Subcutaneous abdominal adipose tissue (tissue), 5 donors: ENCODE measurements around the gene CLCA2.
A peak's percentile ranks its signal among the peaks of the same experiment; 100 is the strongest.

Experiments
- H3K27ac ChIP-seq: one replicate; pipeline ENCODE4 v1.7.0; 2013; ENCODE audit warnings: low read depth, mild to moderate bottlenecking, inconsistent platforms, low read length, moderate library complexity
- H3K27me3 ChIP-seq, 5 donors: one replicate each; pipeline ENCODE4 v1.7.0; 2013; ENCODE audit warnings: low read length in 5 of 5, inconsistent platforms in 1 of 5; ENCODE audit not compliant: control insufficient read depth in 5 of 5, insufficient read depth in 4 of 5
- H3K36me3 ChIP-seq, 5 donors: one replicate each; pipeline ENCODE4 v1.7.0; 2013; ENCODE audit warnings: low read length in 5 of 5; ENCODE audit not compliant: control insufficient read depth in 5 of 5, insufficient read depth in 5 of 5
- H3K4me1 ChIP-seq, 5 donors: one replicate each; pipeline ENCODE4 v1.7.0; 2013; ENCODE audit warnings: low read length in 5 of 5, mild to moderate bottlenecking in 3 of 5, moderate library complexity in 1 of 5; ENCODE audit not compliant: control insufficient read depth in 5 of 5, insufficient read depth in 5 of 5
- H3K4me3 ChIP-seq, 5 donors: one replicate each; pipeline ENCODE4 v1.7.0; 2013; ENCODE audit warnings: low read length in 5 of 5, low read depth in 1 of 5
- H3K9ac ChIP-seq, 5 donors: one replicate each; pipeline ENCODE4 v1.7.0; 2013; ENCODE audit warnings: low read length in 5 of 5, mild to moderate bottlenecking in 4 of 5, moderate library complexity in 3 of 5
- H3K9me3 ChIP-seq, 5 donors: one replicate each; pipeline ENCODE4 v1.7.0; 2013; ENCODE audit warnings: low read length in 5 of 5; ENCODE audit not compliant: control insufficient read depth in 5 of 5
- donor health status: healthy.
- donor health status: healthy.
- donor health status: healthy.
- donor health status: healthy.
- donor health status: healthy.

The CLCA2 gene

GRCh38 chr1:86503406-86504136 is 79.6 kb downstream of the CLCA2 start:
- peak overlapping the region in 2 of 5 donors; percentile 3 to 30 for H3K9ac ChIP-seq
- H3K36me3 ChIP-seq = no peaks in the 10 kb centered on the region
- H3K4me1 ChIP-seq = peaks cover 0 to 15% (median 5%) of the 10 kb centered on the region in 5 donors
- no peaks in the 10 kb centered on the region for H3K27me3 ChIP-seq
- no peaks in the 10 kb centered on the region for H3K9me3 ChIP-seq
- peak overlapping the region; percentile 29 to 67 (median 52) for H3K4me3 ChIP-seq
- H3K27ac ChIP-seq = no peak overlapping the region

DNA sequence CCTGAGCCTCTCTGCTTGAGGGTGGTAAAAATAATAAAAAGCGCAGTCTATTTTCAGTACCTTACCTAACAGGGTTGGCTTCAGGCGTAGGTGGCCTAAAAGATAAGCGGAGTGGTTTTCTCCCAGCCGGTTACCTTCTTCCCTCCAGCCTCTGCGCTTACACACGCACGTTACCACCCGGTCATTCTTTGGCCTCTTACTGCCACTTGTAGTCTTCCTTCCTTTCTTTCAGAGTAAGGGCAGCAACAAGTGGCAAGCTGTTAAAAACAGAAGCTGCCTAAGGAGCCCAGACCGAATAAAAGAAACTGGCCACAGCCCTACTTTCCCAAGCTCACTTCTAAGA is 80.1 kb downstream of the CLCA2 start:
- peak overlapping the region in 3 of 5 donors; percentile 52 to 67 (median 53) for H3K4me3 ChIP-seq
- H3K9ac ChIP-seq = peak overlapping the region in 2 of 5 donors; percentile 3 to 21
- H3K9me3 ChIP-seq = no peaks in the 10 kb centered on the region
- H3K27ac ChIP-seq = no peak overlapping the region
- H3K27me3 ChIP-seq = no peaks in the 10 kb centered on the region
- H3K4me1 ChIP-seq = peaks cover 0 to 15% (median 5%) of the 10 kb centered on the region in 5 donors
- no peaks in the 10 kb centered on the region for H3K36me3 ChIP-seq

DNA sequence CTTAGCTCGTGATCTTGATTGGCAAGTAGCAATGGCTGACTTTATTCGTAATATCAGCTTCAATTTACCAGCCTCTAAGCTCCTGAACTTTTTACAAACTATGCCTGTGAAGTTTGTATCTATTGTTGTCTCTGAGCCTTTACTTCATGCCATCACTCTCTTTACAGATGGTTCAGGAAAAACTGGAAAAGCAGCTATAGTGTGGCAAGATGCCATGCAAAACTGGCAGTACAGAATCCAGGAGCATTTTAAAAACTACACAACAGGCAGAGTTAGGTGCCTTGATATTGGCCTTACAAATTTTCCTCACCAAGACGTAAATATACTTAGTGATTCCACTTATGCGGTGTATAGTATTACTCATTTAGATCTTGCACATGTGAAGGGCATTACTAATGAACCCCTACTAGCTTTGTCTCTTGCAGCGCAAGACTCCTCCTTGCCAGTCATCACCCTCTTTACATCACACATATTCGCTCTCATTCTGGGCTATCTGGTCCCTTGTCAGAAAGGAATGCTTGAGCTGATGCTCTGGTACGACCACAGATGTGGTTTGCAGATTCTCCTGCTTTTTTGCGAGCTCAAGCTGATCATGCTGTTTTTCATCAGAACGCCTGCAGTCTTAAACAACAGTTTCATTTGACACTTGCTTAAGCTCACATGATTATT is 81.1 kb downstream of the CLCA2 start:
- H3K27me3 ChIP-seq = no peaks in the 10 kb centered on the region
- H3K9me3 ChIP-seq = no peaks in the 10 kb centered on the region
- H3K9ac ChIP-seq = no peak overlapping the region
- no peaks in the 10 kb centered on the region for H3K36me3 ChIP-seq
- peaks cover 0 to 15% (median 5%) of the 10 kb centered on the region in 5 donors for H3K4me1 ChIP-seq
- H3K27ac ChIP-seq = no peak overlapping the region
- H3K4me3 ChIP-seq = no peak overlapping the region

DNA sequence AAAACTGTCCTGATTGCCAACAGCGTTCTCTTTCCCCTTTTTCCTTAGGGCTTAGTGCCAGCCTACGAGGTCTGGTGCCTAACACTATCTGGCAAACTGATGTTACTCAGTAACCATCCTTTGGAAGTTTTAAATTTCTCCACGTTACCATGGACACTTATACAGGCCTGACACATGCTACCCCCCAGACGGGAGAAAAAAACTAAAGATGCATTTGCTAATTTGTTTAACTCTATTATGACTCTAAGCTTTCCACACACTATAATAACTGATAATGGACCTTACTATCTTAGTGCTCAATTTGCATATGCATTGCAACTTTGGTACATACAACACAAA is 81.6 kb downstream of the CLCA2 start:
- H3K9me3 ChIP-seq = no peaks in the 10 kb centered on the region
- H3K27me3 ChIP-seq = no peaks in the 10 kb centered on the region
- no peak overlapping the region for H3K9ac ChIP-seq
- no peak overlapping the region for H3K27ac ChIP-seq
- H3K4me3 ChIP-seq = no peak overlapping the region
- H3K4me1 ChIP-seq = peaks cover 0 to 15% (median 5%) of the 10 kb centered on the region in 5 donors
- H3K36me3 ChIP-seq = no peaks in the 10 kb centered on the region
